Mammary epithelial cell (primary cell): ENCODE measurements around the gene HHLA2.
"Not testable (repeated sequence)": the region's sequence is repeated elsewhere in the genome, so short reads cannot be mapped to it uniquely, and the experiment has no call there.

Source experiments
- EZH2 ChIP-seq: IDR thresholded peaks from 2 replicates; pipeline ENCODE4 v1.6.1; 2012; ENCODE audit warnings: low read length, inconsistent platforms, borderline replicate concordance
- TF ChIP-seq, protein P1 (sequence below), 2 donors: IDR thresholded peaks in 1 of 2; conservative IDR thresholded peaks in 1 of 2; 2 replicates each; pipeline ENCODE4 v1.5.1; 2011 to 2012; ENCODE audit warnings: inconsistent platforms in 2 of 2, low read length in 2 of 2, mild to moderate bottlenecking in 2 of 2, control low read depth in 1 of 2, low read depth in 1 of 2; ENCODE audit not compliant: insufficient read depth in 1 of 2; ENCODE audit errors: extremely low read depth in 1 of 2

DNA sequence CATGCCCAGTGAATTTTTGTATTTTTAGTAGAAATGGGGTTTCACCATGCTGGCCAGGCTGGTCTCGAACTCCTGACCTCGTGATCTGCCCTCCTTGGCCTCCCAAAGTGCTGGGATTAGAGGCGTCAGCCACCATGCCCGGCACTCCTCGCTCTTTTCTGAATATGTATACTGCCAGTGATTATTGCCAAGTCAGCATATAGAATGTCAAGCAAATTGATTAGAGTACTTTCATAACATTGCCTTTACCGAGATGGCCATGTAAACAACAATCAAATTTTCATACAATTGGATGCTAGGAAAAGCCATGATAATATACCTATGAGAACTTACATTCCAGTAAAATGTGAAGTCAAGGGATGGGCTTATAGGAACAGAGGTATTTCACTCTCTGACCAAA lies 8.2 kb upstream of the HHLA2 start:
- TF ChIP-seq, protein P1, sequence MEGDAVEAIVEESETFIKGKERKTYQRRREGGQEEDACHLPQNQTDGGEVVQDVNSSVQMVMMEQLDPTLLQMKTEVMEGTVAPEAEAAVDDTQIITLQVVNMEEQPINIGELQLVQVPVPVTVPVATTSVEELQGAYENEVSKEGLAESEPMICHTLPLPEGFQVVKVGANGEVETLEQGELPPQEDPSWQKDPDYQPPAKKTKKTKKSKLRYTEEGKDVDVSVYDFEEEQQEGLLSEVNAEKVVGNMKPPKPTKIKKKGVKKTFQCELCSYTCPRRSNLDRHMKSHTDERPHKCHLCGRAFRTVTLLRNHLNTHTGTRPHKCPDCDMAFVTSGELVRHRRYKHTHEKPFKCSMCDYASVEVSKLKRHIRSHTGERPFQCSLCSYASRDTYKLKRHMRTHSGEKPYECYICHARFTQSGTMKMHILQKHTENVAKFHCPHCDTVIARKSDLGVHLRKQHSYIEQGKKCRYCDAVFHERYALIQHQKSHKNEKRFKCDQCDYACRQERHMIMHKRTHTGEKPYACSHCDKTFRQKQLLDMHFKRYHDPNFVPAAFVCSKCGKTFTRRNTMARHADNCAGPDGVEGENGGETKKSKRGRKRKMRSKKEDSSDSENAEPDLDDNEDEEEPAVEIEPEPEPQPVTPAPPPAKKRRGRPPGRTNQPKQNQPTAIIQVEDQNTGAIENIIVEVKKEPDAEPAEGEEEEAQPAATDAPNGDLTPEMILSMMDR (conservative IDR thresholded peaks at IDR 0.05 in 1 of 2, IDR thresholded peaks at IDR 0.05 in 1 of 2; ENCODE audit: extremely low read depth in 1 of 2, insufficient read depth in 1 of 2, low read depth in 1 of 2, low read length in 2 of 2), result not testable (repeated sequence)
- TF ChIP-seq EZH2, result not testable (repeated sequence)
